Upper lobe of right lung (tissue), 1 donor: ENCODE data around the gene SCARF2. TPM values are rescaled to one million over a fixed set of nuclear protein-coding genes. Genes with fewer than 3 reads are reported as not detected.

ENCODE experiments used
- ATAC-seq: fragments of 200-7000 bp; cut with Tn5 transposase; one replicate; pipeline ENCODE4 v1.9.1; 2020; ENCODE audit warnings: mild to moderate bottlenecking, moderate library complexity
- DNase-seq: peaks from one replicate; pipeline ENCODE4 v3.0.0-alpha.2; 2020
- H3K27ac ChIP-seq: fragments of 200-600 bp; one replicate; pipeline ENCODE4 v1.8.0; 2022
- H3K27me3 ChIP-seq: fragments of 200-600 bp; one replicate; pipeline ENCODE4 v1.8.0; 2022; ENCODE audit warnings: mild to moderate bottlenecking
- H3K36me3 ChIP-seq: fragments of 200-600 bp; one replicate; pipeline ENCODE4 v1.8.0; 2022
- H3K4me1 ChIP-seq: fragments of 200-600 bp; one replicate; pipeline ENCODE4 v1.8.0; 2022
- H3K4me3 ChIP-seq: fragments of 200-600 bp; one replicate; pipeline ENCODE4 v1.8.0; 2022; ENCODE audit warnings: mild to moderate bottlenecking
- H3K9me3 ChIP-seq: fragments of 200-600 bp; one replicate; pipeline ENCODE4 v1.8.0; 2022
- CTCF ChIP-seq: fragments of 200-600 bp; IDR thresholded peaks from one replicate; pipeline ENCODE4 v1.8.0; 2022; ENCODE audit warnings: antibody characterized with exemption
- intact Hi-C: fragments of 100-400 bp; cut with DNase I; formaldehyde crosslinking; loops from one replicate; pipeline ENCODE4 v1.11.0; 2022
- total RNA-seq: library from RNA; stranded (reverse); fragmentation: NEBNext Ultra II Directional; extraction: Animal tissue kit (Norgen Biotek cat#: 25700); gene quantifications from one replicate; pipeline ENCODE4 v1.2.1, GENCODE V29; 2021
- donor health status: DM: no; HTN: yes; CAD: no; lungs with severe emphysema.

Gene SCARF2
- total RNA-seq, 1 donor from 2014 or later: 24.0 TPM

GRCh38 chr22:20428496-20429253 is 8.9 kb downstream of the SCARF2 start:
- DNase-seq (no peak), ATAC-seq (no peak)
- H3K27ac ChIP-seq: no peak overlapping the region
- H3K4me1 ChIP-seq: peaks cover 22% of the 10 kb centered on the region
- peaks cover 8% of the 10 kb centered on the region for H3K27me3 ChIP-seq
- peaks cover 4% of the 10 kb centered on the region for H3K36me3 ChIP-seq
- no peaks in the 10 kb centered on the region for H3K9me3 ChIP-seq
- peak overlapping the region; percentile 43 for H3K4me3 ChIP-seq
- intact Hi-C loops: no loop called here
- TF ChIP-seq CTCF: no peak

GRCh38 chr22:20427945-20428417 is 9.6 kb downstream of the SCARF2 start:
- intact Hi-C loops: no loop called here
- peaks cover 4% of the 10 kb centered on the region for H3K36me3 ChIP-seq
- no peak overlapping the region for H3K27ac ChIP-seq
- peaks cover 8% of the 10 kb centered on the region for H3K27me3 ChIP-seq
- DNase-seq: peak; percentile 16
- H3K4me3 ChIP-seq: no peak overlapping the region
- H3K9me3 ChIP-seq: no peaks in the 10 kb centered on the region
- no peak for ATAC-seq
- H3K4me1 ChIP-seq: peaks cover 22% of the 10 kb centered on the region
- no peak for TF ChIP-seq CTCF

- TF ChIP-seq CTCF: no peak
- peaks cover 4% of the 10 kb centered on the region for H3K36me3 ChIP-seq
- peaks cover 22% of the 10 kb centered on the region for H3K4me1 ChIP-seq
- intact Hi-C loops: no loop called here
- no peak overlapping the region for H3K27ac ChIP-seq
- DNase-seq (no peak), ATAC-seq (no peak)
- no peak overlapping the region for H3K4me3 ChIP-seq
- peaks cover 8% of the 10 kb centered on the region for H3K27me3 ChIP-seq
- no peaks in the 10 kb centered on the region for H3K9me3 ChIP-seq
Observed at GRCh38 chr22:20427104-20427944, 10.3 kb downstream of the SCARF2 start.

- no peak for TF ChIP-seq CTCF
- DNase-seq (no peak), ATAC-seq (no peak)
- H3K4me3 ChIP-seq: no peak overlapping the region
- intact Hi-C loops: no loop called here
- H3K9me3 ChIP-seq: no peaks in the 10 kb centered on the region
- peaks cover 17% of the 10 kb centered on the region for H3K4me1 ChIP-seq
- no peak overlapping the region for H3K27ac ChIP-seq
- peaks cover 4% of the 10 kb centered on the region for H3K36me3 ChIP-seq
- peaks cover 8% of the 10 kb centered on the region for H3K27me3 ChIP-seq
Observed at GRCh38 chr22:20426259-20426615, 11.4 kb downstream of the SCARF2 start.

GRCh38 chr22:20425566-20426258 is 11.9 kb downstream of the SCARF2 start:
- no peak for TF ChIP-seq CTCF
- H3K36me3 ChIP-seq: peaks cover 4% of the 10 kb centered on the region
- H3K27me3 ChIP-seq: peaks cover 8% of the 10 kb centered on the region
- DNase-seq (no peak), ATAC-seq (no peak)
- H3K27ac ChIP-seq: no peak overlapping the region
- no peak overlapping the region for H3K4me3 ChIP-seq
- intact Hi-C loops: no loop called here
- H3K9me3 ChIP-seq: no peaks in the 10 kb centered on the region
- H3K4me1 ChIP-seq: peaks cover 13% of the 10 kb centered on the region
